ENCODE measurements around the gene BICDL1. TPM values are rescaled to one million over a fixed set of nuclear protein-coding genes. Genes with fewer than 3 reads are reported as not detected.

The BICDL1 gene
- total RNA-seq, 1 experiment from 2014 or later, result not detected

Other genes with a start within 250 kb of the BICDL1 start
- 42.6 and 54.0 TPM in 2 replicates for gene CIT, start 111.9 kb upstream of the BICDL1 start, total RNA-seq (2014; rRNA removed)
- gene RAB35, start 127.5 kb downstream of the BICDL1 start, total RNA-seq (2014; rRNA removed), result 35.3 and 43.5 TPM in 2 replicates
- 66.6 and 71.0 TPM in 2 replicates for gene GCN1, start 205.5 kb downstream of the BICDL1 start, total RNA-seq (2014; rRNA removed)
- gene RPLP0, start 211.9 kb downstream of the BICDL1 start, total RNA-seq (2014; rRNA removed), result 3,359 and 3,689 TPM in 2 replicates